Testis (tissue), 3 donors: ENCODE measurements around the gene KAT8. TPM values are rescaled to one million over a fixed set of nuclear protein-coding genes. Genes with fewer than 3 reads are reported as not detected.
"Not testable (repeated sequence)": the region's sequence is repeated elsewhere in the genome, so short reads cannot be mapped to it uniquely, and the experiment has no call there.

Experiments
- DNase-seq: peaks from one replicate; pipeline ENCODE4 v3.0.0-alpha.2; 2019
- H3K27ac ChIP-seq, 2 donors: fragments of 200-600 bp; sonication (generic); one replicate each; pipeline ENCODE4 v1.5.1; 2019
- H3K27me3 ChIP-seq: fragments of 200-600 bp; sonication (generic); one replicate; pipeline ENCODE4 v1.5.1; 2019
- H3K36me3 ChIP-seq: fragments of 200-600 bp; sonication (generic); one replicate; pipeline ENCODE4 v1.5.1; 2017; ENCODE audit warnings: low read depth; ENCODE audit errors: missing control alignments
- H3K4me1 ChIP-seq: fragments of 200-600 bp; sonication (generic); one replicate; pipeline ENCODE4 v1.5.1; 2019
- H3K4me3 ChIP-seq, 2 donors: fragments of 200-600 bp; sonication (generic); one replicate each; pipeline ENCODE4 v1.5.1; 2017 to 2019
- H3K9me3 ChIP-seq: fragments of 200-600 bp; sonication (generic); one replicate; pipeline ENCODE4 v1.5.1; 2017
- CTCF ChIP-seq, 3 experiments: fragments of 450-650 bp in 2 of 3; fragments of 200-600 bp in 1 of 3; sonication (generic) in 1 of 3; IDR thresholded peaks; one replicate each; pipeline ENCODE4 v1.5.1; 2016 to 2019; ENCODE audit warnings: antibody characterized with exemption in 3 of 3, mild to moderate bottlenecking in 2 of 3, moderate library complexity in 1 of 3
- POLR2A ChIP-seq: fragments of 450-650 bp; IDR thresholded peaks from one replicate; pipeline ENCODE4 v1.6.1; 2017; ENCODE audit warnings: antibody characterized with exemption, mild to moderate bottlenecking, moderate library complexity
- WGBS, 2 donors: methylation state at CpG; one replicate each; pipeline ENCODE4 v1.1.5; 2018; 5-methylcytosine and 5-hydroxymethylcytosine counted together
- intact Hi-C: fragments of 100-400 bp; cut with DNase I; formaldehyde crosslinking; loops from one replicate; pipeline ENCODE4 v1.15.1; 2023; ENCODE audit warnings: low total_unique reads
- polyA plus RNA-seq: library from polyadenylated mRNA; stranded (reverse); fragments of 350-450 nt; fragmentation: Illumina TruSeq; extraction: RNeasy Lipid Tissue Mini Kit (QIAGEN cat#74804); gene quantifications from one replicate; pipeline ENCODE4 v1.2.3, GENCODE V29; 2014; ENCODE audit warnings: low read depth, low replicate concordance; ENCODE audit not compliant: insufficient read depth
- total RNA-seq, 2 donors: library from RNA; depleted of rRNA; stranded (reverse); fragments of >200 nt; gene quantifications; one replicate each; pipeline ENCODE4 v1.2.3, GENCODE V29; 2016

The KAT8 gene
- total and polyA plus RNA-seq, 3 donors from 2014 or later, result 86.0 to 111 (median 96.9) TPM

GRCh38 chr16:31136287-31136662, 18.8 kb downstream of the KAT8 start:
- intact Hi-C loops, result no loop called here
- H3K27me3 ChIP-seq, result no peaks in the 10 kb centered on the region
- H3K9me3 ChIP-seq, result no peaks in the 10 kb centered on the region
- no peak overlapping the region for H3K4me3 ChIP-seq
- peaks cover 4% of the 10 kb centered on the region for H3K36me3 ChIP-seq
- no peak for DNase-seq
- peaks cover 7% of the 10 kb centered on the region for H3K4me1 ChIP-seq
- H3K27ac ChIP-seq, result no peak overlapping the region
- 89 to 94% methylated on average over 6 of the region's 6 CpGs for WGBS, 2 donors
- TF ChIP-seq CTCF (IDR thresholded peaks at IDR 0.05) (no peak), POLR2A (no peak)

GRCh38 chr16:31136822-31137499, 19.5 kb downstream of the KAT8 start:
- H3K27me3 ChIP-seq, H3K36me3 ChIP-seq, intact Hi-C loops, H3K4me3 ChIP-seq, H3K9me3 ChIP-seq, DNase-seq, H3K27ac ChIP-seq: not testable (repeated sequence)
- WGBS, 2 donors, result 91 to 95% methylated on average over 20 of the region's 20 CpGs
- H3K4me1 ChIP-seq, result peaks cover 14% of the 10 kb centered on the region

- Histone ChIP-seq H3K4me1 (peaks cover 14% of the 10 kb centered on the region), H3K36me3 (no peaks in the 10 kb centered on the region), H3K27ac (no peak overlapping the region), H3K4me3 (no peak overlapping the region), H3K9me3 (no peaks in the 10 kb centered on the region), H3K27me3 (no peaks in the 10 kb centered on the region)
- TF ChIP-seq CTCF (IDR thresholded peaks at IDR 0.05), result no peak
- no peak for TF ChIP-seq POLR2A
- intact Hi-C loops, result no loop called here
- 71 to 73% methylated on average over 13 to 27 of the region's 27 CpGs for WGBS, 2 donors
- DNase-seq, result no peak
Observed at GRCh38 chr16:31138621-31139578, 21.4 kb downstream of the KAT8 start.

GRCh38 chr16:31141071-31141469, 23.6 kb downstream of the KAT8 start:
- H3K27me3 ChIP-seq, result not testable (repeated sequence)
- intact Hi-C loops, result loop anchor here (10.0 kb wide), 2 partner anchors 56 to 156 kb away; partner anchors contain the start of genes HSD3B7 and PRSS53

GRCh38 chr16:31141489-31142108, 24.1 kb downstream of the KAT8 start:
- H3K9me3 ChIP-seq, result no peaks in the 10 kb centered on the region
- DNase-seq, result peak; percentile 43
- 14% methylated on average over 5 to 10 of the region's 10 CpGs for WGBS, 2 donors
- no peaks in the 10 kb centered on the region for H3K27me3 ChIP-seq
- H3K36me3 ChIP-seq, result no peaks in the 10 kb centered on the region
- H3K4me3 ChIP-seq, result peak overlapping the region; percentile 31 to 52
- TF ChIP-seq CTCF (IDR thresholded peaks at IDR 0.05) (no peak), POLR2A (no peak)
- H3K27ac ChIP-seq, result peak overlapping the region; percentile 35 to 81
- H3K4me1 ChIP-seq, result peaks cover 10% of the 10 kb centered on the region
- intact Hi-C loops, result loop anchor here (10.0 kb wide), 2 partner anchors 57 to 157 kb away; partner anchors contain the start of genes HSD3B7 and PRSS53

More at GRCh38 chr16:31141071-31141469, 23.6 kb downstream of the KAT8 start:
- not testable (repeated sequence) for H3K4me3 ChIP-seq, H3K9me3 ChIP-seq, DNase-seq, H3K36me3 ChIP-seq
- WGBS, 2 donors, result 79 to 89% methylated on average over 9 of the region's 9 CpGs
- Histone ChIP-seq H3K4me1 (peaks cover 10% of the 10 kb centered on the region), H3K27ac (peak overlapping the region in 1 of 2 donors; percentile 35)
